SK-N-MC (cell line): Measurements from ENCODE around the gene KXD1.

ENCODE experiments used
- EZH2 ChIP-seq: fragments of 200-600 bp; sonication (generic); IDR thresholded peaks from one replicate; pipeline ENCODE4 v1.6.1; 2017; ENCODE audit warnings: antibody characterized with exemption
- FOXP2 ChIP-seq: optimal IDR thresholded peaks from 2 replicates; pipeline ENCODE3; 2011; ENCODE audit warnings: mild to moderate bottlenecking, moderate library complexity; ENCODE audit not compliant: insufficient read depth; ENCODE audit errors: extremely low read length, control extremely low read depth
- POLR2AphosphoS5 ChIP-seq: IDR thresholded peaks from 2 replicates; pipeline ENCODE4 v1.6.1; 2012; ENCODE audit warnings: mild to moderate bottlenecking, low read depth, low read length, borderline replicate concordance

DNA sequence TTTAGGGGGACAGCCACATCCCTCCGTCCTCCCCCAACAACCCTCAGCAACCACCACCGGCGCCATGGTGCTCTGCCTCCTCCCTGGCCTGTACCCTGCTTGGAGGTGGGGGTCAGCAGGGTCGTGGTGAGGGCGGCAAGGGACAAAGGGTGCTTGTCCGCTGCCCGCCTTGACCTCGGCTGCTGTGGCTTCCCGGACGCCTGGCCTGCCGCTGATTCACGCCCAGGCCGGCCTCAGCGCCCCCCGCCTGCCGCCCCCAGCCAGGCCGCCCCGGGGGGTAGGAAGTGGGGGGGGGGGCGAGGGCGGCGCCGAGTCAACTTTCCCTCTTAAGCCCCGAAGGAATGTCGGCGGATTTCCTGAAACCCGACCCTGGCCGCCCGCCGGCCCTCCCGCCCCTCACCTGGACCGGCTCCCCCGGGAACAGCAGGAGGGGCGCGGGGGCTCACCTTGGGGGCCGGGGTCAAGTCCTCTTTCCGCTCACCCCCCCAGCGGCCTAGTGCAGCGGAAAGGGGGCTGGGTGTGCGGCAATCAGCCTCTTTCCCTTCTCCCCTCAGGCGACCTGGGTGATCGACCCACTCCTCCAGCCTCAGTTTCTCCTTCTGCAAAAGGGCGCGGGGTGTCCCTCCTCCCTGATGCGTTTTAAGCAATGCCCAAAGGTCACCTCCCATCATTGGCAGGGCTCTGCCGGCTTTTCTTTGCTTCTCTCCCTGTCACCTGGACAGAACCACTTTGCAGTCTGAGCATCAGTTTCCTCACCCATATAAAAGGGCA is 53.1 kb downstream of the KXD1 start:
- TF ChIP-seq EZH2 = no peak
- TF ChIP-seq POLR2AphosphoS5 = no peak
- no peak for TF ChIP-seq FOXP2
